GM12878 (cell line): ENCODE measurements around the gene KDM8. TPM values are rescaled to one million over a fixed set of nuclear protein-coding genes. Genes with fewer than 3 reads are reported as not detected.

Source experiments
- ASH2L ChIP-seq: fragments of 300-600, 200-600 bp; sonication (generic); IDR thresholded peaks from 2 replicates; pipeline ENCODE4 v1.6.1; 2017; ENCODE audit warnings: low read depth, mild to moderate bottlenecking, borderline replicate concordance
- ATF7 ChIP-seq: fragments of 450-650 bp; IDR thresholded peaks from 2 replicates; pipeline ENCODE4 v1.6.1; 2016; ENCODE audit warnings: low read depth, mild to moderate bottlenecking
- ESRRA ChIP-seq: IDR thresholded peaks from 2 replicates; pipeline ENCODE4 v1.6.1; 2012; ENCODE audit warnings: mild to moderate bottlenecking, low read length, improper control_type of control experiment
- HCFC1 ChIP-seq: fragments of 150-350 bp; IDR thresholded peaks from 2 replicates; pipeline ENCODE4 v1.6.1; 2014; ENCODE audit warnings: low read length
- HDAC2 ChIP-seq: fragments of 200-600 bp; sonication (generic); IDR thresholded peaks from 2 replicates; pipeline ENCODE4 v1.6.1; 2017
- JUNB ChIP-seq: IDR thresholded peaks from 2 replicates; pipeline ENCODE4 v1.6.1; 2016; ENCODE audit warnings: antibody characterized with exemption, mild to moderate bottlenecking
- KLF5 ChIP-seq: fragments of 450-650 bp; IDR thresholded peaks from 2 replicates; pipeline ENCODE4 v1.6.1; 2014; ENCODE audit warnings: mild to moderate bottlenecking; ENCODE audit not compliant: partially characterized antibody
- NFXL1 ChIP-seq: fragments of 450-650 bp; IDR thresholded peaks from 2 replicates; pipeline ENCODE4 v1.6.1; 2017; ENCODE audit warnings: antibody characterized with exemption, mild to moderate bottlenecking, borderline replicate concordance
- NR2F1 ChIP-seq: fragments of 450-650 bp; conservative IDR thresholded peaks from 2 replicates; pipeline ENCODE4 v1.6.1; 2017; ENCODE audit warnings: mild to moderate bottlenecking
- PML ChIP-seq: IDR thresholded peaks from 2 replicates; pipeline ENCODE4 v1.6.1; 2012; ENCODE audit warnings: low read length, inconsistent platforms
- POLR2A ChIP-seq: IDR thresholded peaks from 2 replicates; pipeline ENCODE4 v1.6.1; 2011; ENCODE audit warnings: low read depth, mild to moderate bottlenecking, low read length
- SIN3A ChIP-seq: IDR thresholded peaks from 2 replicates; pipeline ENCODE4 v1.6.1; 2012; ENCODE audit warnings: low read depth, low read length, improper control_type of control experiment
- SMARCA5 ChIP-seq: fragments of 450-650 bp; IDR thresholded peaks from 2 replicates; pipeline ENCODE4 v1.6.1; 2017; ENCODE audit warnings: mild to moderate bottlenecking
- SMC3 ChIP-seq: IDR thresholded peaks from 2 replicates; pipeline ENCODE4 v1.6.1; 2011; ENCODE audit warnings: low read length, improper control_type of control experiment, borderline replicate concordance
- SREBF1 ChIP-seq: IDR thresholded peaks from 2 replicates; pipeline ENCODE4 v1.6.1; 2012; ENCODE audit warnings: mild to moderate bottlenecking, low read length
- STAT3 ChIP-seq: IDR thresholded peaks from 2 replicates; pipeline ENCODE4 v1.6.1; 2011; ENCODE audit warnings: low read depth, low read length, improper control_type of control experiment
- TARDBP ChIP-seq: IDR thresholded peaks from 2 replicates; pipeline ENCODE4 v1.6.1; 2016; ENCODE audit warnings: borderline replicate concordance
- ZNF274 ChIP-seq: IDR thresholded peaks from one replicate; pipeline ENCODE4 v1.8.0; 2011; ENCODE audit not compliant: insufficient read length, insufficient read depth
- ZNF384 ChIP-seq: IDR thresholded peaks from 2 replicates; pipeline ENCODE4 v1.6.1; 2012; ENCODE audit warnings: low read depth, mild to moderate bottlenecking, low read length, improper control_type of control experiment, borderline replicate concordance
- ZNF622 ChIP-seq: fragments of 450-650 bp; IDR thresholded peaks from 2 replicates; pipeline ENCODE4 v1.6.1; 2017; ENCODE audit warnings: mild to moderate bottlenecking, inconsistent platforms
- ZSCAN29 ChIP-seq: fragments of 450-650 bp; IDR thresholded peaks from 2 replicates; pipeline ENCODE4 v1.6.1; 2017; ENCODE audit warnings: mild to moderate bottlenecking, moderate library complexity
- ZZZ3 ChIP-seq: IDR thresholded peaks from 2 replicates; pipeline ENCODE4 v1.6.1; 2011; ENCODE audit warnings: low read depth; ENCODE audit not compliant: control insufficient read depth, insufficient read length
- polyA plus RNA-seq, 11 experiments: library from polyadenylated mRNA; depleted of rRNA in 4 of 11; unstranded in 6 of 11; stranded (reverse) in 5 of 11; fragments of >200 nt; fragmentation: Nextera tagmentation in 4 of 11; fragmentation: Illumina TruSeq in 1 of 11; extraction: Ambion mirVana in 4 of 11; extraction: Trizol in 1 of 11; gene quantifications; 1 replicate in 1 of 11; 2 replicates in 10 of 11; pipeline versions ENCODE4 v1.2.1 to v1.2.3, GENCODE V29; 2011 to 2016; ENCODE audit warnings: inconsistent platforms in 2 of 11, missing spikeins in 2 of 11, low read depth in 1 of 11
- total RNA-seq, 4 experiments: library from RNA; depleted of rRNA in 3 of 4; stranded (reverse); fragments of >200 nt in 3 of 4; fragmentation: Illumina TruSeq in 1 of 4; extraction: Trizol in 1 of 4; gene quantifications; 2 replicates each; pipeline versions ENCODE4 v1.2.1 to v1.2.3, GENCODE V29; 2013 to 2021
- TF ChIP-seq, protein P1 (sequence below): fragments of 150-350 bp; IDR thresholded peaks from 2 replicates; pipeline ENCODE4 v1.6.1; 2014; ENCODE audit warnings: mild to moderate bottlenecking, low read depth, low read length
- TF ChIP-seq, protein P2 (sequence below), 3 experiments: IDR thresholded peaks in 2 of 3; conservative IDR thresholded peaks in 1 of 3; 2 replicates each; pipeline ENCODE4 v1.5.1; 2011; ENCODE audit warnings: low read depth in 3 of 3, low read length in 3 of 3, mild to moderate bottlenecking in 3 of 3, control low read depth in 2 of 3, moderate library complexity in 2 of 3, inconsistent platforms in 1 of 3, mixed read lengths in 1 of 3; ENCODE audit not compliant: control insufficient read depth in 2 of 3, insufficient read depth in 1 of 3; ENCODE audit errors: extremely low read depth in 1 of 3
- TF ChIP-seq, protein P3 (sequence below): IDR thresholded peaks from 2 replicates; pipeline ENCODE4 v1.6.1; 2011; ENCODE audit warnings: mild to moderate bottlenecking, low read depth, low read length, moderate library complexity; ENCODE audit not compliant: insufficient replicate concordance
- TF ChIP-seq, protein P4 (sequence below): IDR thresholded peaks from 2 replicates; pipeline ENCODE4 v1.6.1; 2012; ENCODE audit warnings: low read depth, low read length, improper control_type of control experiment

KDM8 gene
- total and polyA plus RNA-seq, 10 of the 15 experiments (the other 5 are each of a cell fraction or from before 2014, with no cell fraction given) = 0.79 to 8.9 (median 5.8) TPM

DNA sequence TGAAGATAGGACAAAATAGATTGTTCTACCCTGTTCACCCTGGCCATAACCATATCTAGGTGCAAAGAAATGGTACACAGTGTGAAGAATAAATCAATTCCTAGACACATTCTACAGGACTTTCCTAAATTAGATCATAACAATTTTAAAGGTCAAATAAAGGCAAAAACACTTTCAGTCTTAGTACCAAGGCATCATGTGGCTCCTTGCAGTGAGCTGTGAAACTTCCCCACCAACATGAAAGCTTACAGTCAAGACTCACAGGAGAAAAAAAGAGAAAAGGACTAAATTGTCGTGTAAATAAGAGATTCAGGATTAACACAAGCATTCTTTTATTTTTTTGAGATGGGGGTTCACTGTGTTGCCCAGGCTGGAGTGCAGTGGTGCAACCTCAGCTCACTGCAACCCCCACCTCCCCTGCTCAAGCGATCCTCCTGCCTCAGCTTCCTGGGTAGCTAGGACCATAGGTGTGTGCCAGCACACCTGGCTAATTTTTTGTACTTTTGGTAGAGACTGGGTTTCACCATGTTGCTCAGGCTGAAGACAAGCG lies 51.0 kb downstream of the KDM8 start (continued):
- TF ChIP-seq SMC3 (no peak; the same call in 1 of the 2 replicates), ZSCAN29 (no peak), HCFC1 (no peak), ZNF274 (no peak), ATF7 (peak; percentile 92), JUNB (peak; percentile 85), ZNF622 (no peak), ASH2L (no peak), ZNF384 (peak; percentile 61), TARDBP (no peak), SREBF1 (no peak), NR2F1 (peak; percentile 95), KLF5 (no peak), SMARCA5 (no peak), HDAC2 (no peak), STAT3 (no peak), PML (no peak), ESRRA (peak; percentile 82; the same call in 1 of the 2 replicates), NFXL1 (no peak), SIN3A (no peak), POLR2A (no peak), ZZZ3 (no peak)
- TF ChIP-seq, protein P1, sequence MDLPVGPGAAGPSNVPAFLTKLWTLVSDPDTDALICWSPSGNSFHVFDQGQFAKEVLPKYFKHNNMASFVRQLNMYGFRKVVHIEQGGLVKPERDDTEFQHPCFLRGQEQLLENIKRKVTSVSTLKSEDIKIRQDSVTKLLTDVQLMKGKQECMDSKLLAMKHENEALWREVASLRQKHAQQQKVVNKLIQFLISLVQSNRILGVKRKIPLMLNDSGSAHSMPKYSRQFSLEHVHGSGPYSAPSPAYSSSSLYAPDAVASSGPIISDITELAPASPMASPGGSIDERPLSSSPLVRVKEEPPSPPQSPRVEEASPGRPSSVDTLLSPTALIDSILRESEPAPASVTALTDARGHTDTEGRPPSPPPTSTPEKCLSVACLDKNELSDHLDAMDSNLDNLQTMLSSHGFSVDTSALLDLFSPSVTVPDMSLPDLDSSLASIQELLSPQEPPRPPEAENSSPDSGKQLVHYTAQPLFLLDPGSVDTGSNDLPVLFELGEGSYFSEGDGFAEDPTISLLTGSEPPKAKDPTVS = no peak
- TF ChIP-seq, protein P2, sequence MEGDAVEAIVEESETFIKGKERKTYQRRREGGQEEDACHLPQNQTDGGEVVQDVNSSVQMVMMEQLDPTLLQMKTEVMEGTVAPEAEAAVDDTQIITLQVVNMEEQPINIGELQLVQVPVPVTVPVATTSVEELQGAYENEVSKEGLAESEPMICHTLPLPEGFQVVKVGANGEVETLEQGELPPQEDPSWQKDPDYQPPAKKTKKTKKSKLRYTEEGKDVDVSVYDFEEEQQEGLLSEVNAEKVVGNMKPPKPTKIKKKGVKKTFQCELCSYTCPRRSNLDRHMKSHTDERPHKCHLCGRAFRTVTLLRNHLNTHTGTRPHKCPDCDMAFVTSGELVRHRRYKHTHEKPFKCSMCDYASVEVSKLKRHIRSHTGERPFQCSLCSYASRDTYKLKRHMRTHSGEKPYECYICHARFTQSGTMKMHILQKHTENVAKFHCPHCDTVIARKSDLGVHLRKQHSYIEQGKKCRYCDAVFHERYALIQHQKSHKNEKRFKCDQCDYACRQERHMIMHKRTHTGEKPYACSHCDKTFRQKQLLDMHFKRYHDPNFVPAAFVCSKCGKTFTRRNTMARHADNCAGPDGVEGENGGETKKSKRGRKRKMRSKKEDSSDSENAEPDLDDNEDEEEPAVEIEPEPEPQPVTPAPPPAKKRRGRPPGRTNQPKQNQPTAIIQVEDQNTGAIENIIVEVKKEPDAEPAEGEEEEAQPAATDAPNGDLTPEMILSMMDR (IDR thresholded peaks at IDR 0.05 in 2 of 3, conservative IDR thresholded peaks at IDR 0.05 in 1 of 3; ENCODE audit: control insufficient read depth in 2 of 3, extremely low read depth in 1 of 3, insufficient read depth in 1 of 3, low read depth in 3 of 3, low read length in 3 of 3) = no peak
- TF ChIP-seq, protein P3, sequence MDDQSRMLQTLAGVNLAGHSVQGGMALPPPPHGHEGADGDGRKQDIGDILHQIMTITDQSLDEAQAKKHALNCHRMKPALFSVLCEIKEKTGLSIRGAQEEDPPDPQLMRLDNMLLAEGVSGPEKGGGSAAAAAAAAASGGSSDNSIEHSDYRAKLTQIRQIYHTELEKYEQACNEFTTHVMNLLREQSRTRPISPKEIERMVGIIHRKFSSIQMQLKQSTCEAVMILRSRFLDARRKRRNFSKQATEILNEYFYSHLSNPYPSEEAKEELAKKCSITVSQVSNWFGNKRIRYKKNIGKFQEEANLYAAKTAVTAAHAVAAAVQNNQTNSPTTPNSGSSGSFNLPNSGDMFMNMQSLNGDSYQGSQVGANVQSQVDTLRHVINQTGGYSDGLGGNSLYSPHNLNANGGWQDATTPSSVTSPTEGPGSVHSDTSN = no peak
- TF ChIP-seq, protein P4, sequence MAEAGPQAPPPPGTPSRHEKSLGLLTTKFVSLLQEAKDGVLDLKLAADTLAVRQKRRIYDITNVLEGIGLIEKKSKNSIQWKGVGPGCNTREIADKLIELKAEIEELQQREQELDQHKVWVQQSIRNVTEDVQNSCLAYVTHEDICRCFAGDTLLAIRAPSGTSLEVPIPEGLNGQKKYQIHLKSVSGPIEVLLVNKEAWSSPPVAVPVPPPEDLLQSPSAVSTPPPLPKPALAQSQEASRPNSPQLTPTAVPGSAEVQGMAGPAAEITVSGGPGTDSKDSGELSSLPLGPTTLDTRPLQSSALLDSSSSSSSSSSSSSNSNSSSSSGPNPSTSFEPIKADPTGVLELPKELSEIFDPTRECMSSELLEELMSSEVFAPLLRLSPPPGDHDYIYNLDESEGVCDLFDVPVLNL = no peak
